ENCODE measurements around the gene FADS2.

Gene FADS2

GRCh38 chr11:61799665-61800284 lies 28.3 kb upstream of the FADS2 start:
- Histone ChIP-seq H3K27me3 (replicated peaks; ENCODE audit: control insufficient read depth, insufficient read depth, low read length) (no peaks in the 10 kb centered on the region), H3K4me3 (replicated peaks; ENCODE audit: low read depth, low read length) (no peak overlapping the region), H3K36me3 (ENCODE audit: control insufficient read depth, insufficient read depth, low read length) (peaks cover 24% of the 10 kb centered on the region)
- TF ChIP-seq CTCF (IDR thresholded peaks at IDR 0.05; ENCODE audit: insufficient read depth, low read length, poor library complexity, severe bottlenecking): no peak
- DNase-seq (ENCODE audit: extremely low read depth, insufficient read length): no peak

- H3K36me3 ChIP-seq (ENCODE audit: control insufficient read depth, insufficient read depth, low read length): peaks cover 23% of the 10 kb centered on the region
- no peaks in the 10 kb centered on the region for H3K27me3 ChIP-seq (replicated peaks; ENCODE audit: control insufficient read depth, insufficient read depth, low read length)
- no peak for DNase-seq (ENCODE audit: extremely low read depth, insufficient read length)
- no peak for TF ChIP-seq CTCF (IDR thresholded peaks at IDR 0.05; ENCODE audit: insufficient read depth, low read length, poor library complexity, severe bottlenecking)
- H3K4me3 ChIP-seq (replicated peaks; ENCODE audit: low read depth, low read length): no peak overlapping the region
These were observed 27.5 kb upstream of the FADS2 start for GRCh38 chr11:61800331-61801281.

GRCh38 chr11:61802605-61803004 lies 25.5 kb upstream of the FADS2 start:
- Histone ChIP-seq H3K27me3 (replicated peaks; ENCODE audit: control insufficient read depth, insufficient read depth, low read length) (no peaks in the 10 kb centered on the region), H3K36me3 (ENCODE audit: control insufficient read depth, insufficient read depth, low read length) (peaks cover 25% of the 10 kb centered on the region), H3K4me3 (replicated peaks; ENCODE audit: low read depth, low read length) (no peak overlapping the region)
- TF ChIP-seq CTCF (IDR thresholded peaks at IDR 0.05; ENCODE audit: insufficient read depth, low read length, poor library complexity, severe bottlenecking): no peak
- DNase-seq (ENCODE audit: extremely low read depth, insufficient read length): no peak

- no peak overlapping the region for H3K4me3 ChIP-seq (replicated peaks; ENCODE audit: low read depth, low read length)
- H3K27me3 ChIP-seq (replicated peaks; ENCODE audit: control insufficient read depth, insufficient read depth, low read length): no peaks in the 10 kb centered on the region
- DNase-seq (ENCODE audit: extremely low read depth, insufficient read length): no peak
- peaks cover 27% of the 10 kb centered on the region for H3K36me3 ChIP-seq (ENCODE audit: control insufficient read depth, insufficient read depth, low read length)
- TF ChIP-seq CTCF (IDR thresholded peaks at IDR 0.05; ENCODE audit: insufficient read depth, low read length, poor library complexity, severe bottlenecking): no peak
These were observed 24.0 kb upstream of the FADS2 start for GRCh38 chr11:61803889-61804647.

- peaks cover 26% of the 10 kb centered on the region for H3K36me3 ChIP-seq (ENCODE audit: control insufficient read depth, insufficient read depth, low read length)
- no peak overlapping the region for H3K4me3 ChIP-seq (replicated peaks; ENCODE audit: low read depth, low read length)
- no peak for TF ChIP-seq CTCF (IDR thresholded peaks at IDR 0.05; ENCODE audit: insufficient read depth, low read length, poor library complexity, severe bottlenecking)
These were observed 23.0 kb upstream of the FADS2 start for GRCh38 chr11:61805146-61805545.

More at GRCh38 chr11:61805146-61805545, 23.0 kb upstream of the FADS2 start:
- H3K27me3 ChIP-seq (replicated peaks; ENCODE audit: control insufficient read depth, insufficient read depth, low read length): no peaks in the 10 kb centered on the region
- DNase-seq (ENCODE audit: extremely low read depth, insufficient read length): no peak

All from GM06990 (cell line).